Retinal pigment epithelial cell (primary cell): Measurements from ENCODE around the gene PKLR.
"Not testable (repeated sequence)": the region's sequence is repeated elsewhere in the genome, so short reads cannot be mapped to it uniquely, and the experiment has no call there.

ENCODE experiments used
- DNase-seq: peaks from one replicate; pipeline ENCODE4 v3.0.0-alpha.2; 2010; ENCODE audit warnings: low read depth
- H3K4me3 ChIP-seq: 2 replicates; pipeline ENCODE4 v1.5.1; 2011; ENCODE audit warnings: mild to moderate bottlenecking, low read length, control low read depth, moderate library complexity
- CTCF ChIP-seq: conservative IDR thresholded peaks from 2 replicates; pipeline ENCODE4 v1.5.1; 2011; ENCODE audit warnings: low read depth, low read length, control low read depth, inconsistent platforms

Gene PKLR

GRCh38 chr1:155301342-155301841, at the start of gene PKLR:
Gene PKLR (minus strand): TSS chr1:155301438. CDS start chr1:155301395, 43 bp downstream.
- no peak for DNase-seq
- no peak for TF ChIP-seq CTCF

GRCh38 chr1:155342842-155343241, 41.6 kb upstream of the PKLR start:
- DNase-seq = no peak
- no peak for TF ChIP-seq CTCF
- no peak overlapping the region for H3K4me3 ChIP-seq

More at GRCh38 chr1:155301342-155301841, at the start of gene PKLR:
- no peak within 1 kb of the TSS for H3K4me3 ChIP-seq

- no peak for DNase-seq
- H3K4me3 ChIP-seq = no peak overlapping the region
- TF ChIP-seq CTCF = no peak
Observed at GRCh38 chr1:155339515-155340097, 38.4 kb upstream of the PKLR start.

DNA sequence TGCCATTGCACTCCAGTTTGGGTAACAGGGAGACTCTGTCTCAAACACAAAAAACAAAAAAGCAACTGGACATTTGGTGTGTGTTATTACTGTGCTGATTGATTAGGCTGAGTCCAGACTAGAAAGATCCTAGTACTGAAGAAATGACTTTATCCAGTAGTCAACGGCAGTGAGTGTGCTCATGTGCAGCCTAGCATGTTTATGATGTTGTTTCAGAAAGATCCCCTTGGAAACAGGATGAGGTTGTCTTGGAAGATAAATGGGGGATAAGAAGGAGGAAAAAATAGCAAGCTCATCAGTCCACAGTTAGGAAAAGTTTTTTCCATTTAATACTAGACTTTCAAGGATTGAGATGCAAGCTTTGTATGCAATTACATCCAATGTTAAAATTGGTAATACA, 33.7 kb upstream of the PKLR start:
- TF ChIP-seq CTCF = no peak
- DNase-seq = no peak
- H3K4me3 ChIP-seq = no peak overlapping the region

GRCh38 chr1:155329980-155330598, 28.9 kb upstream of the PKLR start:
- DNase-seq = no peak
- no peak overlapping the region for H3K4me3 ChIP-seq
- no peak for TF ChIP-seq CTCF

- not testable (repeated sequence) for DNase-seq, H3K4me3 ChIP-seq
Observed at GRCh38 chr1:155328856-155329255, 27.6 kb upstream of the PKLR start.

- DNase-seq = no peak
- no peak for TF ChIP-seq CTCF
- H3K4me3 ChIP-seq = no peak overlapping the region
Observed at GRCh38 chr1:155327981-155328380, 26.7 kb upstream of the PKLR start.
